OCI-LY3 (cell line): ENCODE measurements around the gene RAET1E.

ENCODE experiments used
- EZH2phosphoT487 ChIP-seq: fragments of 200-600 bp; shearing (Covaris generic); IDR thresholded peaks from 2 replicates; pipeline ENCODE4 v1.6.1; 2018; ENCODE audit warnings: antibody characterized with exemption, mixed run types, low read depth
- TF ChIP-seq, protein P1 (sequence below): fragments of 200-600, 300-600 bp; sonication (generic); IDR thresholded peaks from 2 replicates; pipeline ENCODE4 v1.5.1; 2014; ENCODE audit warnings: antibody characterized with exemption, low read length, low read depth

DNA sequence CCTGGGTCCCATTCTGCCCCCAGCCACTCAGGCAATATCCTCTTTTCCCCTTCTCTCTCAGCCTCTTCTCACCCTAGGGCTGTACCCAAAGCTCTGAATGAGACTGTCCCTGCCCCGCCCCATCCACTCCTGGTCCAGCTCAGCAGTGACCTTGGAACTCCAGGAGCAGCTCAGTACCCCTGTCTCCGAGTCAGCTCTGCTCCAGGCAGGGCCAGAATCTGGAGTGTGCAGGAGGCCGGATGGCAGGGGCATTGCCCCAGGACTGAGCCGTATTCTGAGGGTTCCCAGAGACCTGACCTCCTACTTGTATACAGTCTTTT, 27.0 kb upstream of the RAET1E start:
- TF ChIP-seq, protein P1, sequence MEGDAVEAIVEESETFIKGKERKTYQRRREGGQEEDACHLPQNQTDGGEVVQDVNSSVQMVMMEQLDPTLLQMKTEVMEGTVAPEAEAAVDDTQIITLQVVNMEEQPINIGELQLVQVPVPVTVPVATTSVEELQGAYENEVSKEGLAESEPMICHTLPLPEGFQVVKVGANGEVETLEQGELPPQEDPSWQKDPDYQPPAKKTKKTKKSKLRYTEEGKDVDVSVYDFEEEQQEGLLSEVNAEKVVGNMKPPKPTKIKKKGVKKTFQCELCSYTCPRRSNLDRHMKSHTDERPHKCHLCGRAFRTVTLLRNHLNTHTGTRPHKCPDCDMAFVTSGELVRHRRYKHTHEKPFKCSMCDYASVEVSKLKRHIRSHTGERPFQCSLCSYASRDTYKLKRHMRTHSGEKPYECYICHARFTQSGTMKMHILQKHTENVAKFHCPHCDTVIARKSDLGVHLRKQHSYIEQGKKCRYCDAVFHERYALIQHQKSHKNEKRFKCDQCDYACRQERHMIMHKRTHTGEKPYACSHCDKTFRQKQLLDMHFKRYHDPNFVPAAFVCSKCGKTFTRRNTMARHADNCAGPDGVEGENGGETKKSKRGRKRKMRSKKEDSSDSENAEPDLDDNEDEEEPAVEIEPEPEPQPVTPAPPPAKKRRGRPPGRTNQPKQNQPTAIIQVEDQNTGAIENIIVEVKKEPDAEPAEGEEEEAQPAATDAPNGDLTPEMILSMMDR, result no peak
- no peak for TF ChIP-seq EZH2phosphoT487
